Measurements from ENCODE around the gene SIGLEC15.

- TF ChIP-seq CTCF (IDR thresholded peaks at IDR 0.05; ENCODE audit: insufficient read depth, low read length), result no peak
- TF ChIP-seq SPI1 (IDR thresholded peaks at IDR 0.05; ENCODE audit: borderline replicate concordance, low read depth), result no peak
- TF ChIP-seq, protein P1, sequence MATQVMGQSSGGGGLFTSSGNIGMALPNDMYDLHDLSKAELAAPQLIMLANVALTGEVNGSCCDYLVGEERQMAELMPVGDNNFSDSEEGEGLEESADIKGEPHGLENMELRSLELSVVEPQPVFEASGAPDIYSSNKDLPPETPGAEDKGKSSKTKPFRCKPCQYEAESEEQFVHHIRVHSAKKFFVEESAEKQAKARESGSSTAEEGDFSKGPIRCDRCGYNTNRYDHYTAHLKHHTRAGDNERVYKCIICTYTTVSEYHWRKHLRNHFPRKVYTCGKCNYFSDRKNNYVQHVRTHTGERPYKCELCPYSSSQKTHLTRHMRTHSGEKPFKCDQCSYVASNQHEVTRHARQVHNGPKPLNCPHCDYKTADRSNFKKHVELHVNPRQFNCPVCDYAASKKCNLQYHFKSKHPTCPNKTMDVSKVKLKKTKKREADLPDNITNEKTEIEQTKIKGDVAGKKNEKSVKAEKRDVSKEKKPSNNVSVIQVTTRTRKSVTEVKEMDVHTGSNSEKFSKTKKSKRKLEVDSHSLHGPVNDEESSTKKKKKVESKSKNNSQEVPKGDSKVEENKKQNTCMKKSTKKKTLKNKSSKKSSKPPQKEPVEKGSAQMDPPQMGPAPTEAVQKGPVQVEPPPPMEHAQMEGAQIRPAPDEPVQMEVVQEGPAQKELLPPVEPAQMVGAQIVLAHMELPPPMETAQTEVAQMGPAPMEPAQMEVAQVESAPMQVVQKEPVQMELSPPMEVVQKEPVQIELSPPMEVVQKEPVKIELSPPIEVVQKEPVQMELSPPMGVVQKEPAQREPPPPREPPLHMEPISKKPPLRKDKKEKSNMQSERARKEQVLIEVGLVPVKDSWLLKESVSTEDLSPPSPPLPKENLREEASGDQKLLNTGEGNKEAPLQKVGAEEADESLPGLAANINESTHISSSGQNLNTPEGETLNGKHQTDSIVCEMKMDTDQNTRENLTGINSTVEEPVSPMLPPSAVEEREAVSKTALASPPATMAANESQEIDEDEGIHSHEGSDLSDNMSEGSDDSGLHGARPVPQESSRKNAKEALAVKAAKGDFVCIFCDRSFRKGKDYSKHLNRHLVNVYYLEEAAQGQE (IDR thresholded peaks at IDR 0.05; ENCODE audit: insufficient replicate concordance, low read depth), result no peak
- TF ChIP-seq POLR2AphosphoS5 (IDR thresholded peaks at IDR 0.05; ENCODE audit: low read depth), result no peak
Observed at GRCh38 chr18:45841765-45842442, 16.4 kb downstream of the SIGLEC15 start.

Measured in HL-60 (cell line).